ENCODE results near the gene DENND1A.

DENND1A gene

DNA sequence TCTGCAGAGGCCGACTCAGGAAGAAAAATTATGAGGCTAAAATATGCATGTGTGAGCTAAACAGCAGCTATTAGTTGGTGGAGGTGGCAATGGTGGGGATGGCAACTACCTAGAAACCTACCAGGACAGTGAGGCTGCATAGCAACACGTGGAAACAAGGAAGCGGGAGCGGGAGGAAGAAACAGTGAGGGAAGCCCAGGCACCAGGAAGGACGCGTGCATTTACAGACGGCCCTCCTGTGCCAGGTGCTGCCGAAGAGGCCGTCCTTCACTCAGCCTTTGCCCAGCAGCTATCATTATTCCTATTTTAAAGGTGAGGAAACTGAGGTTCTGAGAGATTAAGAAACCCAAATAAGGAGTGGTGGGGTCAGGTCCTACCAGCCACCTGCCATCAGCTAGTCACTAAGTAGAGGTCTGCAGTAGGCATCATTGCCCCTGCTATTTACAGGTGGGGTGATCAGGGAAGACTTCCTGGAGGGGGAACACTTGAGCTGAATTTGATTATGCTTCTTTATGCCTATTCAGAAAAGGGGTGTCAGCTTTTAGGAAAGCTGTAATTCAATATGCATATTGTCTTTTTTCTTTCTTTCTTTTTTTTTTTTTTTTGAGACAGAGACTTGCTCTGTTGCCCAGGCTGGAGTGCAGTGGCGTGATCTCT, 448.6 kb downstream of the DENND1A start:
- TF ChIP-seq, protein P1, sequence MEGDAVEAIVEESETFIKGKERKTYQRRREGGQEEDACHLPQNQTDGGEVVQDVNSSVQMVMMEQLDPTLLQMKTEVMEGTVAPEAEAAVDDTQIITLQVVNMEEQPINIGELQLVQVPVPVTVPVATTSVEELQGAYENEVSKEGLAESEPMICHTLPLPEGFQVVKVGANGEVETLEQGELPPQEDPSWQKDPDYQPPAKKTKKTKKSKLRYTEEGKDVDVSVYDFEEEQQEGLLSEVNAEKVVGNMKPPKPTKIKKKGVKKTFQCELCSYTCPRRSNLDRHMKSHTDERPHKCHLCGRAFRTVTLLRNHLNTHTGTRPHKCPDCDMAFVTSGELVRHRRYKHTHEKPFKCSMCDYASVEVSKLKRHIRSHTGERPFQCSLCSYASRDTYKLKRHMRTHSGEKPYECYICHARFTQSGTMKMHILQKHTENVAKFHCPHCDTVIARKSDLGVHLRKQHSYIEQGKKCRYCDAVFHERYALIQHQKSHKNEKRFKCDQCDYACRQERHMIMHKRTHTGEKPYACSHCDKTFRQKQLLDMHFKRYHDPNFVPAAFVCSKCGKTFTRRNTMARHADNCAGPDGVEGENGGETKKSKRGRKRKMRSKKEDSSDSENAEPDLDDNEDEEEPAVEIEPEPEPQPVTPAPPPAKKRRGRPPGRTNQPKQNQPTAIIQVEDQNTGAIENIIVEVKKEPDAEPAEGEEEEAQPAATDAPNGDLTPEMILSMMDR (IDR thresholded peaks at IDR 0.05; ENCODE audit: low read depth, low read length), result no peak
- no peak overlapping the region for H3K4me3 ChIP-seq (ENCODE audit: low read depth, low read length)

DNA sequence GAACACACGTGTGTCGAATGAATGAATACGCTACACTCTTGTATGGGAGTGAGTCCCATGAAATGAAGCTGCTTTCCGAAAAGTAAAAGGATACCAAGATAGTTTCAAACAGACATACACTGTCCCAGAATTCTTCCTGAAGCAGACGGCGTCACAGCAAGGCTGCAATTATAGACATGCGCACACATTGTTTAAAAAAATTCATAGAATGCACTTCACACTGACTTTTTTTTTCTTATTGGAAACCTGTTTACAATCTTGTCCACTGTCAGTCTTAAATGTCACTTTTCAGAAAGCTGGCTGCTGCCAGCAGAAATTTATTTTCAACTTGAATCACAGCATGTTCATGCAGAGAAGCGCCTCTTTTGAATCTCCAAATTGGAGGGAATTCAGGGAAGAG, 449.1 kb downstream of the DENND1A start:
- no peak overlapping the region for H3K4me3 ChIP-seq (ENCODE audit: low read depth, low read length)
- TF ChIP-seq, protein P1 (IDR thresholded peaks at IDR 0.05; ENCODE audit: low read depth, low read length), result no peak

DNA sequence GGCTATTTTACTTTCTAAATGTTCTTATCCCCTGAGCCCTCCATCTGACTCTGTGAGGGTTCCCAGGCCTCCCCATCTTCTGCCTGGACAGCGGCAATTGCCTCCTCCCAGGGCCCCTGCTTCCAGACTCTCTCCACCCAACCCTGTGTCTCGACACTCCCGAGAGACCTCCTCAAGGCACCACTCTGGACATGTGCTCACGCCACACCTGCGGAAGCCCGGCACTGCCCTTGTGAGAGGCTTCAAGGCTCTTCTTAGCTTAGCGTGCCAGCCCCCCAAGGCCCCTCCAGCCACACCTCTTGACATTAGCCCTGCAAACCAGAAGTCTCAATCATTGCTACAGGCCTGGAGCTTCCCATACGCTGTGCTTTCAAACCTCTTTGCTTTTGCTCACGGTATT, 449.8 kb downstream of the DENND1A start:
- TF ChIP-seq, protein P1 (IDR thresholded peaks at IDR 0.05; ENCODE audit: low read depth, low read length), result no peak
- H3K4me3 ChIP-seq (ENCODE audit: low read depth, low read length), result no peak overlapping the region

DNA sequence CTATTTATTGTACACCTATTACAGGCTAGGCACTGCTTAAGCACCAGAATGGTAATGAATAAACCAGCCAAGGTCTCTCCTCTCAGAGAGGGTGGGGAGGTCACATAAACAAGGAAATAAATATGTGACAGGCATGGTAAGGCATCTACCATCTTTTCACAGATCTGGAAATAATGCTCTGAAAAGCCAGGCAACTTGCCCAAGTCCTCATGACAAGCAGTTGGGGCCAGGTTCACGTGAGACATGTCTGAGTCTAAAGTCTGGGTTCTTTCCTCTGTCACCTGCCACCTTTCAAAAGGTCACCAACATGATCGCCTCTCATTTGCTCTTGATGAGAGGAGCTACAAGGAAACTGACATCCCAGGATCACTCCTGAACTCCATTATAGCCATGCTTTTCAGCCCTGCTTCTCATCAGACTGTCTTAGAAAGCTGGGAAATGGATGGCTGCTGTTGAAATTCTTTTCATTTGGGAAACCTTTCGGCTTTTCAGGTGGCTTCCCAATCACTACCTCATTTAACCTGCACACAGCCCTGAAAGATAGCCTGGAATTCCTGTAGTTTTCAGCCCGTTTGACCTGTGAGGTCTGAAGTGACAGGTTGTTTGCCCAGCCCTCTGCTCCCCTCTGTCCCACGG, 450.8 kb downstream of the DENND1A start:
- TF ChIP-seq, protein P1 (IDR thresholded peaks at IDR 0.05; ENCODE audit: low read depth, low read length), result no peak
- H3K4me3 ChIP-seq (ENCODE audit: low read depth, low read length), result no peak overlapping the region

DNA sequence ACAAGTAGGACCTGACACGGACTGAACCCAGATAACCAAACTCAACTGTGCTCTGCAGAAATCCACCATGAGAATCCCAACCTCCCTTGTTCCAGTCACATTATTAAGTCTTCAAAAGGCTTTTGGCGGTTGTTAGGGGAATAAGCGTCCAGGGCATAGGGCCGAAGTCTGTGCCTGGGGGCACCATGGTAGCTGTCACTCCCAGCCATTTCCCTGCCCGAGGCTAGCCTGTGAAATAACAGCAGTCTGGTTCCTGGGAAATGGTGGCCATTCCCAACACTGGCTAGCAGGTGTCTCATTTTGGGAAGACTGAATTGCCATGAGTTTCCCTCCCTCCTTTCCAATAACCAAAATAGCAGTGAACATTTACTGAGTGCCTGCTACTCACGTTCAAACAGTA, 451.8 kb downstream of the DENND1A start:
- TF ChIP-seq, protein P1 (IDR thresholded peaks at IDR 0.05; ENCODE audit: low read depth, low read length), result no peak
- H3K4me3 ChIP-seq (ENCODE audit: low read depth, low read length), result no peak overlapping the region

DNA sequence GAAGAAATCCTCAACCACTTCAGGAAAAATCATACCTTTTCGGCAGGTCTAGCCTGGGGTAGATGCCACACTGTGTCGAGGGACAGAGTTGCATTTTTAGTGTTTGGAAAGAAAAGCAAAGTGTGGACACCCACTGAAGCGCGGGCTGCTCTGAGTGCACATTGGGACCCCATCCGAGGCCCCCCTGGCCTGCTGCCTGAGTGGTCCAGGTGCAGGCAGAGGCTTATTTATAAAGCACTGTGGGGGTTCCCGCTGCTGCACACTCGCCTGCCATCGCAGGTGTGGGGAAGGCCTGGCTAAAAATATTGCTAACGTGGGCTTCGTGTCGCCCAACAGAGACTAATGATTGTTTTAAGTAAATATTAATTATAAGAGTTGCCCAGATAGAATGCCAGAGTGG, 454.5 kb downstream of the DENND1A start:
- TF ChIP-seq, protein P1 (IDR thresholded peaks at IDR 0.05; ENCODE audit: low read depth, low read length), result no peak
- H3K4me3 ChIP-seq (ENCODE audit: low read depth, low read length), result no peak overlapping the region

DNA sequence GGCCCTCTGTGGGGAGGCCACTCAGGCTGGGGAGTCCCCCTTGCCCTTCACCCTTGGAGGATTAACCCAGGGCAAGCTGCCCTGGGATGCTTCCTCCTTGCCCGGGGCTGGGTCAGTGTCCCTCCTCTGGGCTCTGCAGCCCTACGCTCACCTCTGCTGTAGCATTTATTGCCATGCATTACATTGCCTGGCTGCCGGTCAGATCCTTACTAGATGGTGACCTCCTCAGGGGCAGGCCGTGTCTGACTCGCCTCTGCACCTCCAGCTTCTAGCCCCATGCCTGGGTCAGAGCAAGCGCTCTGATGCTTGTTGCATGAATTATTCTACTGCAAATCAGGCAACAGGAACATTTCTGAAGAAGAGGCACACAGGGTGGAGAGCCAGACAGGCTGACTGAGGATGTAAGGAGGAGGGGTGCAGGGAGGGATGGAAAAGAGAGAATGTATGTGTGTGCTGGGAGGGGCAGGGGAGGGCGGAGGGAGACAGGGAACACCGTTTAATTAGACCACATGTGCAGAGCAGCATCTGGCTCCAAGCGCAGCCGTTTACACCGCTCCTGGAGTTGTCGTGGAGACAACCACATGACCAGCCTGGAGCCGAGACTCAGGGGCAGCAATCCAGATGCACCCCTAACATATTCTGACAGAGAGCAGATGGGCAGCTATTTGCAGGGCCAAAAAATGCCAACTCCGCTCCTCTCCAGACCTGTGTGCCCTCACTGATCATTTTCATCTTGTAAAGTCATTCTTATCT, 456.9 kb downstream of the DENND1A start:
- TF ChIP-seq, protein P1 (IDR thresholded peaks at IDR 0.05; ENCODE audit: low read depth, low read length), result no peak
- no peak overlapping the region for H3K4me3 ChIP-seq (ENCODE audit: low read depth, low read length)
